ENCODE data around the gene KLF11. TPM values are rescaled to one million over a fixed set of nuclear protein-coding genes. Genes with fewer than 3 reads are reported as not detected.

KLF11 gene
- total and polyA plus RNA-seq, 2 donors (not counting 3 experiments of a cell fraction or from before 2014, with no cell fraction given), result 10.5 to 11.3 TPM

GRCh38 chr2:10022041-10022421, 21.3 kb upstream of the KLF11 start:
- Histone ChIP-seq H3K4me3 (replicated peaks in 1 of 3; ENCODE audit: insufficient read depth in 1 of 3, low read depth in 1 of 3, low read length in 3 of 3) (no peak overlapping the region), H3K27me3 (ENCODE audit: control insufficient read depth in 2 of 2, insufficient read depth in 2 of 2, low read length in 2 of 2) (peaks cover 0 to 2% of the 10 kb centered on the region in 2 experiments), H3K4me2 (ENCODE audit: insufficient read depth, low read length) (no peak overlapping the region), H3K79me2 (ENCODE audit: control insufficient read depth, insufficient read depth, low read length) (no peaks in the 10 kb centered on the region), H3K9me3 (replicated peaks; ENCODE audit: control insufficient read depth, insufficient read depth, low read length) (no peaks in the 10 kb centered on the region), H4K20me1 (replicated peaks; ENCODE audit: control insufficient read depth, extremely low read depth, insufficient read depth, low read length) (no peaks in the 10 kb centered on the region), H2AFZ (ENCODE audit: low read depth, low read length) (no peak overlapping the region), H3K9ac (replicated peaks; ENCODE audit: extremely low read depth, insufficient read depth, low read length) (no peak overlapping the region), H3K4me1 (ENCODE audit: control insufficient read depth, extremely low read depth, insufficient read depth, low read length) (no peaks in the 10 kb centered on the region), H3K27ac (ENCODE audit: insufficient read depth, low read depth, low read length) (no peak overlapping the region), H3K9me1 (replicated peaks; ENCODE audit: control insufficient read depth, extremely low read depth, insufficient read depth, low read length) (no peaks in the 10 kb centered on the region), H3K36me3 (ENCODE audit: control insufficient read depth in 2 of 2, extremely low read depth in 1 of 2, insufficient read depth in 2 of 2, low read length in 2 of 2) (no peaks in the 10 kb centered on the region)
- ChIA-PET CTCF (interaction anchor here (1.1 to 16.1 kb wide), 4 partner anchors 14 to 223 kb away, joined by 3 to 151 read pairs (median 4); no protein-coding TSS in a partner anchor), POLR2A (interaction anchor here (0.6 kb wide), 1 partner anchor 160 kb away, joined by 3 read pairs; no protein-coding TSS in a partner anchor)
- intact Hi-C loops (cut with micrococcal nuclease), result no loop called here
- BruUV-seq (replicated peaks), result no TSS peak
- dilution Hi-C loops (cut with MboI; ENCODE audit: extremely low pct_ligation_motif_present, low sequenced_read_pairs), result no loop called here
- no peak for TF ChIP-seq POLR2AphosphoS5 (IDR thresholded peaks at IDR 0.05; ENCODE audit: insufficient read depth, low read depth, low read length)
- TF ChIP-seq POLR2A (IDR thresholded peaks at IDR 0.05; ENCODE audit: low read depth, low read length), result no peak
- FAIRE-seq (no peak), DNase-seq (ENCODE audit: low read depth, low spot score) (no peak)

DNA sequence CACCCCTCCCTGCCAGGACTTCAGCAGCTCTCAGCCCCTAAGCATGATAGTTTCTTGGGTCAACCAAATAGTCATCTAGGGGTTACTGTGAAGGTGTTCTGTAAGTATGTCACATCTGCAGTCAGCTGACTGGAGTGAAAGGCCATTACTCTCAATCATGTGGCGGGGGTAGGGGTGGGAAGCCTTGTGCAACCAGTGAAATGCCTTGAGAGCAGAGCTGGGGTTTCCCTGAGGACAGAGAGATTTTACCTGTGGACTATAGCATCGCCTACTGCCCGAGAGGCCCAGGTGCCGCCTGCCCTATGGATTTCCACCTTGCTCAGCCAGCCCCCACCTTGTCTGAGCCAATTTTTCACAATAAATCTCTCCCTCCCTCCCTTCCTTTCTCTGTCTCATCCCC, 20.9 kb upstream of the KLF11 start:
- Histone ChIP-seq H3K4me2 (ENCODE audit: insufficient read depth, low read length) (no peak overlapping the region), H3K9ac (replicated peaks; ENCODE audit: extremely low read depth, insufficient read depth, low read length) (no peak overlapping the region), H3K36me3 (ENCODE audit: control insufficient read depth in 2 of 2, extremely low read depth in 1 of 2, insufficient read depth in 2 of 2, low read length in 2 of 2) (no peaks in the 10 kb centered on the region), H3K9me1 (replicated peaks; ENCODE audit: control insufficient read depth, extremely low read depth, insufficient read depth, low read length) (no peaks in the 10 kb centered on the region), H3K4me1 (ENCODE audit: control insufficient read depth, extremely low read depth, insufficient read depth, low read length) (no peaks in the 10 kb centered on the region), H3K27ac (ENCODE audit: insufficient read depth, low read depth, low read length) (no peak overlapping the region), H3K79me2 (ENCODE audit: control insufficient read depth, insufficient read depth, low read length) (no peaks in the 10 kb centered on the region), H3K27me3 (ENCODE audit: control insufficient read depth in 2 of 2, insufficient read depth in 2 of 2, low read length in 2 of 2) (peaks cover 0 to 2% of the 10 kb centered on the region in 2 experiments), H3K4me3 (replicated peaks in 1 of 3; ENCODE audit: insufficient read depth in 1 of 3, low read depth in 1 of 3, low read length in 3 of 3) (no peak overlapping the region), H4K20me1 (replicated peaks; ENCODE audit: control insufficient read depth, extremely low read depth, insufficient read depth, low read length) (no peaks in the 10 kb centered on the region), H3K9me3 (replicated peaks; ENCODE audit: control insufficient read depth, insufficient read depth, low read length) (no peaks in the 10 kb centered on the region), H2AFZ (ENCODE audit: low read depth, low read length) (no peak overlapping the region)
- FAIRE-seq (no peak), DNase-seq (ENCODE audit: low read depth, low spot score) (no peak)
- intact Hi-C loops (cut with micrococcal nuclease) (no loop called here), dilution Hi-C loops (cut with MboI; ENCODE audit: extremely low pct_ligation_motif_present, low sequenced_read_pairs) (no loop called here)
- ChIA-PET POLR2A (no interaction called here), CTCF (interaction anchor here (1.5 to 16.1 kb wide), 3 partner anchors 14 to 50 kb away, joined by 3 to 151 read pairs (median 4); no protein-coding TSS in a partner anchor)
- no TSS peak for BruUV-seq (replicated peaks)
- TF ChIP-seq MYC (IDR thresholded peaks at IDR 0.05; ENCODE audit: low read depth, low read length), result no peak
- no peak for TF ChIP-seq EZH2 (IDR thresholded peaks at IDR 0.05; ENCODE audit: borderline replicate concordance, low read depth, low read length, severe bottlenecking)
- TF ChIP-seq CTCF (IDR thresholded peaks at IDR 0.05; ENCODE audit: extremely low read depth in 1 of 2, insufficient read depth in 1 of 2, low read depth in 1 of 2, low read length in 2 of 2), result no peak
- no peak for TF ChIP-seq FOS (IDR thresholded peaks at IDR 0.05; ENCODE audit: borderline replicate concordance, insufficient read depth, low read length)
- no peak for TF ChIP-seq MAX (IDR thresholded peaks at IDR 0.05; ENCODE audit: insufficient read depth, insufficient read length)
- no peak for TF ChIP-seq POLR2A (IDR thresholded peaks at IDR 0.05; ENCODE audit: low read depth, low read length)
- TF ChIP-seq POLR2AphosphoS5 (IDR thresholded peaks at IDR 0.05; ENCODE audit: insufficient read depth, low read depth, low read length), result no peak
- no peak for TF ChIP-seq GATA2 (IDR thresholded peaks at IDR 0.05; ENCODE audit: insufficient read depth, insufficient read length, low read depth, low read length)
- no peak for TF ChIP-seq JUN (IDR thresholded peaks at IDR 0.05; ENCODE audit: borderline replicate concordance, insufficient read depth, insufficient read length, low read depth)

Measured in endothelial cell of umbilical vein (primary cell).